SK-N-SH treated with all-trans-retinoic acid at 6 μM for 48 hours (cell line): ENCODE data around the gene GALNT12.

Experiments
- ATAC-seq: fragments of 200-7000 bp; cut with Tn5 transposase; 3 replicates; pipeline ENCODE4 v1.9.1; 2020; ENCODE audit warnings: mild to moderate bottlenecking, moderate library complexity
- ARNTL ChIP-seq: fragments of 450-650 bp; formaldehyde crosslinking; IDR thresholded peaks from 2 replicates; pipeline ENCODE4 v1.5.0; 2020; ENCODE audit warnings: low read depth, mild to moderate bottlenecking, moderate library complexity, borderline replicate concordance
- CREB5 ChIP-seq: fragments of 250-450 bp; sonication (Bioruptor Pico); IDR thresholded peaks from 2 replicates; pipeline ENCODE4 v1.5.1; 2020; ENCODE audit warnings: low read depth, mild to moderate bottlenecking, moderate library complexity
- CSDC2 ChIP-seq: fragments of 250-450 bp; sonication (Bioruptor Pico); IDR thresholded peaks from 2 replicates; pipeline ENCODE4 v1.5.0; 2020; ENCODE audit warnings: mild to moderate bottlenecking, moderate library complexity
- CSRNP3 ChIP-seq: fragments of 250-450 bp; sonication (Bioruptor Pico); IDR thresholded peaks from 2 replicates; pipeline ENCODE4 v1.5.1; 2021; ENCODE audit warnings: mild to moderate bottlenecking, moderate library complexity
- GLIS3 ChIP-seq: fragments of 250-450 bp; sonication (Bioruptor Pico); IDR thresholded peaks from 2 replicates; pipeline ENCODE4 v1.5.0; 2020; ENCODE audit warnings: mild to moderate bottlenecking, moderate library complexity
- ISL1 ChIP-seq: fragments of 250-450 bp; sonication (Bioruptor Pico); IDR thresholded peaks from 2 replicates; pipeline ENCODE4 v2.1.2; 2022; ENCODE audit warnings: mild to moderate bottlenecking, moderate library complexity
- OSR1 ChIP-seq: fragments of 250-450 bp; sonication (Bioruptor Pico); IDR thresholded peaks from 2 replicates; pipeline ENCODE4 v1.8.0; 2022; ENCODE audit warnings: moderate library complexity, mild to moderate bottlenecking, inconsistent platforms
- PATZ1 ChIP-seq: fragments of 250-450 bp; sonication (Bioruptor Pico); IDR thresholded peaks from 2 replicates; pipeline ENCODE4 v1.8.0; 2020; ENCODE audit warnings: mild to moderate bottlenecking, moderate library complexity, borderline replicate concordance
- POU6F1 ChIP-seq: fragments of 250-450 bp; sonication (Bioruptor Pico); IDR thresholded peaks from 2 replicates; pipeline ENCODE4 v1.8.0; 2021; ENCODE audit warnings: low read depth, mild to moderate bottlenecking, moderate library complexity, borderline replicate concordance
- PPARA ChIP-seq: fragments of 250-450 bp; sonication (Bioruptor Pico); IDR thresholded peaks from 2 replicates; pipeline ENCODE4 v1.5.0; 2020; ENCODE audit warnings: mild to moderate bottlenecking, borderline replicate concordance
- RARB ChIP-seq: fragments of 250-450 bp; sonication (Bioruptor Pico); IDR thresholded peaks from 2 replicates; pipeline ENCODE4 v1.8.0; 2021; ENCODE audit warnings: mild to moderate bottlenecking, moderate library complexity
- SNAI2 ChIP-seq: fragments of 250-450 bp; sonication (Bioruptor Pico); IDR thresholded peaks from 2 replicates; pipeline ENCODE4 v1.5.0; 2020; ENCODE audit warnings: mild to moderate bottlenecking, moderate library complexity
- TCF4 ChIP-seq: fragments of 250-450 bp; sonication (Bioruptor Pico); IDR thresholded peaks from 2 replicates; pipeline ENCODE4 v1.8.0; 2021; ENCODE audit warnings: mild to moderate bottlenecking, moderate library complexity, borderline replicate concordance
- TOX ChIP-seq: fragments of 250-450 bp; sonication (Bioruptor Pico); IDR thresholded peaks from 2 replicates; pipeline ENCODE4 v1.8.0; 2021; ENCODE audit warnings: mild to moderate bottlenecking, moderate library complexity, borderline replicate concordance
- TSHZ2 ChIP-seq: fragments of 250-450 bp; sonication (Bioruptor Pico); IDR thresholded peaks from 2 replicates; pipeline ENCODE4 v1.5.0; 2020; ENCODE audit warnings: mild to moderate bottlenecking, moderate library complexity
- ZC3H10 ChIP-seq: fragments of 250-450 bp; sonication (Bioruptor Pico); IDR thresholded peaks from 2 replicates; pipeline ENCODE4 v1.5.1; 2021; ENCODE audit warnings: mild to moderate bottlenecking, moderate library complexity
- ZFP3 ChIP-seq: fragments of 250-450 bp; sonication (Bioruptor Pico); IDR thresholded peaks from 2 replicates; pipeline ENCODE4 v1.5.0; 2020; ENCODE audit warnings: mild to moderate bottlenecking, moderate library complexity
- ZFP30 ChIP-seq: fragments of 450-650 bp; formaldehyde crosslinking; IDR thresholded peaks from 2 replicates; pipeline ENCODE4 v1.5.0; 2022; ENCODE audit warnings: mild to moderate bottlenecking, moderate library complexity
- ZNF565 ChIP-seq: fragments of 450-650 bp; formaldehyde crosslinking; conservative IDR thresholded peaks from 2 replicates; pipeline ENCODE4 v1.5.0; 2020; ENCODE audit warnings: low read depth, mild to moderate bottlenecking, moderate library complexity
- ZNF70 ChIP-seq: fragments of 450-650 bp; formaldehyde crosslinking; IDR thresholded peaks from 2 replicates; pipeline ENCODE4 v1.5.0; 2020; ENCODE audit warnings: mild to moderate bottlenecking, moderate library complexity
- ZNF8 ChIP-seq: fragments of 450-650 bp; formaldehyde crosslinking; IDR thresholded peaks from 2 replicates; pipeline ENCODE4 v1.5.0; 2020; ENCODE audit warnings: mild to moderate bottlenecking, moderate library complexity

The GALNT12 gene

GRCh38 chr9:98890256-98890655, 82.8 kb downstream of the GALNT12 start (continued):
- TF ChIP-seq CSRNP3 (CRISPR knock-in tag) (no peak), POU6F1 (CRISPR knock-in tag) (no peak)

- TF ChIP-seq PATZ1 (CRISPR knock-in tag) (no peak), GLIS3 (no peak), ZFP30 (no peak), ISL1 (CRISPR knock-in tag) (no peak), SNAI2 (CRISPR knock-in tag) (no peak), CSDC2 (CRISPR knock-in tag) (no peak), RARB (no peak), TOX (CRISPR knock-in tag) (no peak), TCF4 (CRISPR knock-in tag) (no peak), ZNF70 (no peak), ZFP3 (CRISPR knock-in tag) (no peak), OSR1 (CRISPR knock-in tag) (no peak), TSHZ2 (CRISPR knock-in tag) (no peak), ZNF565 (CRISPR knock-in tag) (no peak), ZC3H10 (CRISPR knock-in tag) (no peak), POU6F1 (CRISPR knock-in tag) (no peak), CREB5 (no peak), PPARA (CRISPR knock-in tag) (no peak)
- TF ChIP-seq, all 23 proteins: peak for 0
- no peak for ATAC-seq
These were observed 84.8 kb downstream of the GALNT12 start for GRCh38 chr9:98892288-98892687.

GRCh38 chr9:98892690-98893089, 85.2 kb downstream of the GALNT12 start:
- TF ChIP-seq ZNF8 (CRISPR knock-in tag), result no peak
- TF ChIP-seq ARNTL, result no peak
- no peak for TF ChIP-seq TSHZ2 (CRISPR knock-in tag)
- no peak for TF ChIP-seq CSDC2 (CRISPR knock-in tag)
- TF ChIP-seq ZFP3 (CRISPR knock-in tag), result no peak
- TF ChIP-seq PATZ1 (CRISPR knock-in tag), result no peak
- no peak for TF ChIP-seq OSR1 (CRISPR knock-in tag)
- TF ChIP-seq, all 23 proteins: peak for 0
- no peak for ATAC-seq
